Left hindlimb (tissue), 1 donor: Measurements from ENCODE around the gene SCN3B.
"Not testable (repeated sequence)": the region's sequence is repeated elsewhere in the genome, so short reads cannot be mapped to it uniquely, and the experiment has no call there.

Experiments
- DNase-seq: peaks from one replicate; pipeline ENCODE4 v3.0.0-alpha.2; 2018

SCN3B gene

GRCh38 chr11:123654566-123655081, at the start of gene SCN3B:
Gene SCN3B, minus strand, starts transcription at chr11:123654624. Its CDS starts 823 bp downstream, at chr11:123653801.
- peak; percentile 82 for DNase-seq

DNA sequence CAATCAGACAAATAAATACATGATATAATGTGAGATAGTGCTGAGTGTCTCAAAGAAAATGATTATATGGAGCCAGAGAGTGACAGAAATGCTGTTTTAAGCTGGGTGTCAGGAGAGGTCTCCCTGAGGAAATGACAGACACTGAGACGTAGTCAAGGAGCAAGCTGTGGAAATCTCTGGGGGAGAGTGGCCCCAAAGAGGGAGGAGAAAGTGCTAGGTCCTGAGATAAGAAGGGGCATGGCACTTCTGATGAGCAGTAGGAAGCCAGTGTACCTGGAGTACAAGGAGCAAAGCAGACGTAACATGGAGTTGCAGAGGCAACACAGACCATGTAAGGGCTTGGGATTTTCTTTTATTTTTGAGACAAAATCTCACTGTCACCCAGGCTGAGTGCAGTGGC, 48.3 kb upstream of the SCN3B start:
- DNase-seq = no peak

- peak; percentile 65 for DNase-seq
Measured at GRCh38 chr11:123702139-123702538, 47.7 kb upstream of the SCN3B start.

DNA sequence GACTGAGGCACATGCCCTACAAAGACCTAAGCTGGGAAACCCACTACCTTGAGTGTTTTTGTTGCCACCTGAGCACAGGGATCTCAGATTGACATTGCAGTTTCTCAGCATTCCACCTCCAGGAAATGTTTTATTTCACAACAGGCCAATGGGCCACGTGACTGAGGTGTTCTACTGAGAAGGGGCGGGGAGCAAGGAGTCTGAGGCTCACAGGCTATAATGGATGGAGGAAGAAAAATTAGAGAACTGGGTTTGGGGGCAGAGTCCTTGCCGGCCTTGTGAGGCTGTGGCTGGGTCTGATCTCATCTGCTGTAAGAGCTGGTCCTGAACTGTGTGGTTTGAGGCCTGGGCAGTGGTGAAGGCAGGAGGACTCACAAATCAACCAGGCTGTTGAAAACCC, 46.3 kb upstream of the SCN3B start:
- DNase-seq = no peak

DNA sequence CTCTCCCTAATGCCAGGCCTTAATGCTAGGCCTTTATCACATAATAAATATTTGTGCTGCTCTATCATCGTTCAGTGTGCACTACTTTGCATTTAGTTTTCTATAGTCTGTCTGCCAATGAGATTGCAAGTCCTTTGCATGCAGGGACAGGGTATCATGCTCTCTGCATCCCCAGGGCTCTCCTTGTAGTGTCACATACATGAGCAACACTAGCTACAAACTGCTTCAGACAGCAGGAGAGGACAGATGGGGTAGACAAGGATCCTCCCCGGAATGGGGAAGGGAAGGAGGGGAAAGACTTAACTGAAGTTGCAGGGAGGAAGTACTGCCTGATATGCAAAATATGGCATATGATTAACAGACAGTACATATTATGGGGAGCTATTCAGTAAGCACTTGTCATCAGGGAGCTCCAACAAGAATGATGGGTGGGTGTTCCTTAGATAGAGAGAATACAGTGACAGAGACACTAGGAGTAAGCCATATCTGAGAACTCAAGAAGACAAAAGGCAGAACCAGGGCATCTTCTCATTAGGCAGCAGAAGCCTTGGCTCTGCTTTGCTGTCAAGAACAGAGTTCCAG, 44.2 kb upstream of the SCN3B start:
- no peak for DNase-seq

DNA sequence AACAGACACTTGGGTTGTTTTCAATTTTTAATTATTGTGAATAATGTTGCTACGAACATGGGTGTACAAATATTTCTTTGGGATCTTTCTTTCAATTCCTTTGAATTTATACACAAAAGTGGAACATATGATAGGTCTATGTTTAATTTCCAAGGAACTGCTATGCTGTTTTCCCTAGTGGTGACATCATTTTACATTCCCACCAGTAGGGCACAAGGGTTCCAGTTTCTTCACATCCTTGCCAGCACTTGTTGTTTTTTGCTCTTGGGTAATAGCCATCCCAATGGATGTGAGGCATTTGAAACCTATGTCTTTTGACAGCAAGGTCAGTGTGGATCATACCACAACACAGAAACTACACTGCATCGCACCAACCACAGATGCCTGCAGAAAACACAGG, 41.8 kb upstream of the SCN3B start:
- DNase-seq = no peak

DNA sequence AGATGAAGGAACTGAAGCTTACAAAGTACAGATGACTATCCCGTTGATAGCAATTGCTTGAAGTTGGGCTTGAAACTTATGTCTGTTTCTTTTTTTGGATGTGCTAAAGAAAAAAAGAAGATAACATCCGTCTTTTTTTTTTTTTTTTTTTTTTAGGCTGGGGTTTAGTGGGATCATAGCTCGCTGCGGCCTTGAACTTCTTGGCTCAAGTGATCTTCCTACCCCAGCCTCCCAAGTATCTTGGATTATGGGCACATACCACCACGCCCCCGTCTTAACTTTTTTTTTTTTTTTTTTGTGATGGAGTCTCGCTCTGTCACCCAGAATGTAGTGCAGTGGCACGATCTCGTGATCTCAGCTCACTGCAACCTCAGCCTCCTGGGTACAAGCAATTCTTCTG, 40.8 kb upstream of the SCN3B start:
- no peak for DNase-seq

GRCh38 chr11:123694551-123694950, 40.1 kb upstream of the SCN3B start:
- DNase-seq = no peak

DNA sequence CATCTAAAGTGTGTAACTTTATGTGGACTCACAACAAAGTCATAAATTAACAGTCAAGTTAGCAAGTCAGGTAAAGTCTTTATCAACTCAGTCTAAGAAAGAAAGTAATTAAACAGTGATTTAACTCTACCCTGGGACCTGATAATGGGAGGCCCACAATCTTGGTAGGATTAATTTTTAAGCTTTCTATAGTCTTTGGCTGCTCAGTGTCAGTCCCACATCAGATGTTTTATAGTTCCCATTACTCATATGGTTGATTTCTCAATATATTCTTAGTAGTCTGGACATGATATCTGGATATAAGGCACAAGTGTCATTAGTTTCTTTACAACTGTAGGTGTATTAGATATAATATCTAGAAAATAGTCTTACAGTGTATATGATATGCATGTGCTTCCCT, 38.5 kb upstream of the SCN3B start:
- no peak for DNase-seq

GRCh38 chr11:123690485-123690884, 36.1 kb upstream of the SCN3B start:
- DNase-seq = no peak

- no peak for DNase-seq
Measured at GRCh38 chr11:123684601-123685000, 30.2 kb upstream of the SCN3B start.

DNA sequence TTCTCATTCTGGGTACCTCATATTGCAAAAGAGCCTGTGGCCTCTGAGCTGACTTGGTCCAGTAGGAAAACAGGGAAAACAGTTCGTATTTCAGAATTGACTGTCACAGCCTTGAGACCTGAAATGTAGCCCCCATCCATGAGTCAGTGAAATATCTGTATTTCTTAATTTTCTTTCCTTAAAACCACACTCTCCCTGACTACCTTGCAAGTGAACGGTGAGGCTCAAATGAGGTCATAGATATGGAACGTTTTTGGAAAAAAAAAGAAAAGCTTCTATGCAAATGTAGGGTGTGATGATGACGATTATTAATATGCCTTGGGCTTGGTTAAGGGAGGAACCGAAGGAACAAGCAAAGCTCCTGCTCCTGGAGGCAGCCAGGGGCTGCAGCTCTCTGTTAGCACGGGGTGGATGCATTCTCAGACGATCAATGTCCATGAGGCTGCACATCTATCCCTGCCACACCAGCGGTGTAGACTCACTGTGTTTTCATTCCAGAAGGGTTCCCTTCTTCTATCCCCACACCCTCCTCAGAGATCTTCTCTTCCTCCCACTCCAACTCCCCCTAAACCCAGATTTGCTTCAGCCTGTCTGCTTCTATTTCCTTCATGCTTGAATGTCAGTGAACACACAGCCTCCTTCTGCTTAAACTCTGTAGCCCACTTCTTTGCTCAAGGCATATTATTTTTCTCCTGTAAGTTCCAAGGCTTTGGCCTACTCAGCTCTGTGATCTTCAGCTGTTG, 29.2 kb upstream of the SCN3B start:
- no peak for DNase-seq

GRCh38 chr11:123682696-123683410, 28.4 kb upstream of the SCN3B start:
- DNase-seq = no peak

DNA sequence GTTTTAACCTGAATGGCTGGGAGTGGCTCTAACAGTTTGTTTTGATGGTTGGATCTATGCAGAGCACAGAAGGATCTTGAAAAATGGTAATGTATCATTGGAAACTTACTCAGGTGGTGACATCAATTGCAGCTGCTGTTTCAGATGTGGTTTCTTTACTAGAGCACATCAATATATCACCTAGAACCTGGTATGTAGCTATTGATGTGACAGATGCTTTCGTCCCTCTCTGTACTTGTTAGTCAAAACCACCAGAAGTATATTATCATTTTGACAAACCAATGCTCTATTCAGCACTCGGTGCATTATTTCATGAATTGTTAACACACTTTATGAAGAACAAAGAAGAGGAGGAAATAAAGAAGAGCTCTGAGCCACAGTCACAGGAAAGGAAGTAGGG, 26.6 kb upstream of the SCN3B start:
- no peak for DNase-seq

- no peak for DNase-seq
Measured at GRCh38 chr11:123678246-123678645, 23.8 kb upstream of the SCN3B start.

- no peak for DNase-seq
Measured at GRCh38 chr11:123677510-123677909, 23.1 kb upstream of the SCN3B start.

- DNase-seq = no peak
Measured at GRCh38 chr11:123674297-123674696, 19.9 kb upstream of the SCN3B start.

DNA sequence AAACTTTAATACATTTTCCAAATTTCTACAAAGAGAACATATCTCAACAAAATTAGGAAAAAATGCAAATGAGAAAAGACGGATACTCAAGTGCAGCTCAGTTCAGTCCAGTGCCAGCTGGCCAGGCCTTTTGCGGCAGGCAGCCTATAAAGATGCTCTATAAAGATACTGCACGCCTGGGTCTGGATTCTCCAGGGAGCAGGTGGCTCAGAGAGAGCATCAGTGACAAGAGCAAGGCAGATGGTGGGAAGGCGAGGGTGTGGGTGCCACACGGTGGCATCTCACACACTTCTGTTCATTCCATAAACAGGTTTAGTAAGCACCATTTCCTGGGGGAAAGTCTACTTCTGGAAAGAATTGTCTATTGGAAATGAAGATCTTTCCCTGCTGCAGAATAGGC, 18.1 kb upstream of the SCN3B start:
- no peak for DNase-seq

- no peak for DNase-seq
Measured at GRCh38 chr11:123671534-123671933, 17.1 kb upstream of the SCN3B start.

DNA sequence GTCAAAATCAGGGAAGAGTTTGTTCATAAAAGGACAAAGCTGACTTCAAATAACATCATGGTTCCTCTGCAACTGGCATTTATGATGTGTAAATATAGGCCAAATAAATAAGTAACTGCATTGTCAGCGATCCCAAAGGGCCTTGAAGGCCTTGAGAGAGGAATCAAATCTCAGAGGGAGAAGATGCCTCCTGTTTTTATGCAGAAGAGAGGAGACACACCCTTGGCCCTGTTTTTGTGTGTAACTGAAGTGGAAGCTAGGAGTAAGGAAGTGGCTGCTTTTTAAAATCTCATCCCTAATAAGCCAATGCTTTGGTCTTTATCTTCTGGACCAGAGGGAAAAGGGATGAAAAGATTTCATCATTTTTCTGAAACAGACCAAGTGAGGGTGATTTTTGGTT, 15.7 kb upstream of the SCN3B start:
- DNase-seq = no peak

DNA sequence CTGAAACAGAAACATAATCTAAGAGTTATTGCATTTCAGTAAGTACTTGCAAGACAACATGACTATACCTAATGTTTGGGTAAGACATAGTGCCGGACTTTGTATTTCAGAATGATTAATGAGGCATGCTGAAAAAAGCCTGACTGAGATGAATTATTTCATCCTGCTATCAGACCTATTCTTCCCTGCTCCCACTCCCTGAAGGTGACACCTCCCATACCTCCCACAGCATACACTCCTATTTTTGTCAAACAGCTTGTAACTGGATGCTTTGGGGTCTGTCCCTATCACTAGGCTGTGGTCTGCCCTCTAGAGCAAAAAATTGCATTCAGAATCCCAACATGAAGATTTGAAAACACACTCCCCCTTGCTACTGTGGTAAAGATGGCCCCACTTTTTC, 10.9 kb upstream of the SCN3B start:
- no peak for DNase-seq

GRCh38 chr11:123659965-123660364, 5.5 kb upstream of the SCN3B start:
- not testable (repeated sequence) for DNase-seq

- DNase-seq = no peak
Measured at GRCh38 chr11:123659311-123659710, 4.9 kb upstream of the SCN3B start.
